ENCODE results near the gene DNASE1L2. TPM values are rescaled to one million over a fixed set of nuclear protein-coding genes. Genes with fewer than 3 reads are reported as not detected.

The DNASE1L2 gene
- total RNA-seq, 2 experiments from 2014 or later: 6.6 to 9.8 TPM

DNA sequence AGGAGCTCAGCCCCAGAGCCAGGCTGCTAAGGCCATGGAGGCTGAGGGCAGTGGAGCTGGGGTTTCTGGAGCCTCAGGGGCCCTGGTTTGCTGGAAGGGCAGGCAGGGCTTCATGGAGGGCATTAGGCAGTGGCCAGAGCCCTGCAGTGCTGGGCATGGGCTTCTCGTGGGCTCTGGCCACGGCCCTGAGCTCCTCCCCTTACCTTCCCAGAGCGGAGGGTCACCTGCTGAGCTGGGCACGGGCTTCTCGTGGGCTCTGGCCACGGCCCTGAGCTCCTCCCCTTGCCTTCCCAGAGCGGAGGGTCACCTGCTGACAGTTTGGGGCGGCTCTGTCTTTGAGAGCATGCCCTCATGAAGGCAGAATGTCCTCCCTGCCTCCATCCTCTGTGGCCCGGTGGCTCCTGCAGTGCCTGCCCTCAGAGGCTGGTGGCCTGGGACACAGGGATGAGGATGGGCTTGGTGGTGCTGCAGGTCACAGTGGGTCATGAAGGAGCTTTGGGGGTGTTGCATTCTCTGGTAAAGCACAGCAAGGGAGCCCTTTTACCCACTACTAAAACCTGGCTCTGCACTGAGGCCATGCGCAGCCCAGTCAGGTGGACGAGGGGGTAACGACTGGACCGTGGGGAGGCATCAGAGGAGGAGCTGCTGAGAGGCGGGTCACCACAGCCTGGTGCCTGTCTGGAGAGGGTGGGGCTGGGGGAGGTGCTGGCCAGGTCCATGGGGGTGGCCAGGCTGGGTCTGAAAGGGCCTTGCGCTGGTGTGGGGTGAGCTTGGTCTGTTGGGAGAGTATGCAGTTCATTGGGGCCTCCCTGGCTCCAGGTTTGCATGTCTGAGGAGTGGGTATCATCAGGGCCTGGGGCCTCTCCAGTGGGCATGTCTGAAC, 34.6 kb downstream of the DNASE1L2 start:
- peaks cover 21% of the 10 kb centered on the region for H3K4me1 ChIP-seq (ENCODE audit: insufficient read depth, low read length, poor library complexity, severe bottlenecking)
- TF ChIP-seq EZH2phosphoT487 (IDR thresholded peaks at IDR 0.05; ENCODE audit: borderline replicate concordance, low read depth, low read length): no peak
- TF ChIP-seq, protein P1, sequence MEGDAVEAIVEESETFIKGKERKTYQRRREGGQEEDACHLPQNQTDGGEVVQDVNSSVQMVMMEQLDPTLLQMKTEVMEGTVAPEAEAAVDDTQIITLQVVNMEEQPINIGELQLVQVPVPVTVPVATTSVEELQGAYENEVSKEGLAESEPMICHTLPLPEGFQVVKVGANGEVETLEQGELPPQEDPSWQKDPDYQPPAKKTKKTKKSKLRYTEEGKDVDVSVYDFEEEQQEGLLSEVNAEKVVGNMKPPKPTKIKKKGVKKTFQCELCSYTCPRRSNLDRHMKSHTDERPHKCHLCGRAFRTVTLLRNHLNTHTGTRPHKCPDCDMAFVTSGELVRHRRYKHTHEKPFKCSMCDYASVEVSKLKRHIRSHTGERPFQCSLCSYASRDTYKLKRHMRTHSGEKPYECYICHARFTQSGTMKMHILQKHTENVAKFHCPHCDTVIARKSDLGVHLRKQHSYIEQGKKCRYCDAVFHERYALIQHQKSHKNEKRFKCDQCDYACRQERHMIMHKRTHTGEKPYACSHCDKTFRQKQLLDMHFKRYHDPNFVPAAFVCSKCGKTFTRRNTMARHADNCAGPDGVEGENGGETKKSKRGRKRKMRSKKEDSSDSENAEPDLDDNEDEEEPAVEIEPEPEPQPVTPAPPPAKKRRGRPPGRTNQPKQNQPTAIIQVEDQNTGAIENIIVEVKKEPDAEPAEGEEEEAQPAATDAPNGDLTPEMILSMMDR (conservative IDR thresholded peaks at IDR 0.05; ENCODE audit: low read length): no peak
- POLR2A ChIA-PET: no interaction called here
- no peaks in the 10 kb centered on the region for H3K9me2 ChIP-seq (ENCODE audit: insufficient read depth, low read length)
- H2AFZ ChIP-seq (ENCODE audit: low read length): no peak overlapping the region
- CTCF ChIA-PET (ENCODE audit: unreplicated experiment): no interaction called here
- H3K4me3 ChIP-seq (ENCODE audit: low read depth, low read length, poor library complexity, severe bottlenecking): no peak overlapping the region
- peaks cover 27% of the 10 kb centered on the region for H3K79me2 ChIP-seq (ENCODE audit: insufficient read depth, low read depth, low read length)
- no peak for DNase-seq (ENCODE audit: low spot score)
- H3K9me3 ChIP-seq (ENCODE audit: low read length): no peaks in the 10 kb centered on the region
- peaks cover 8% of the 10 kb centered on the region for H4K20me1 ChIP-seq (ENCODE audit: insufficient read depth, low read length)
- peaks cover 14% of the 10 kb centered on the region; the same call in 1 of the 2 replicates for H3K36me3 ChIP-seq (ENCODE audit: insufficient read depth, low read length)
- H3K4me2 ChIP-seq (ENCODE audit: low read length): no peak overlapping the region
- H3K27ac ChIP-seq (ENCODE audit: low read depth, low read length, poor library complexity, severe bottlenecking): no peak overlapping the region
- BruUV-seq (replicated peaks): no TSS peak
- intact Hi-C loops (cut with micrococcal nuclease; ENCODE audit: unreplicated experiment): no loop called here

DNA sequence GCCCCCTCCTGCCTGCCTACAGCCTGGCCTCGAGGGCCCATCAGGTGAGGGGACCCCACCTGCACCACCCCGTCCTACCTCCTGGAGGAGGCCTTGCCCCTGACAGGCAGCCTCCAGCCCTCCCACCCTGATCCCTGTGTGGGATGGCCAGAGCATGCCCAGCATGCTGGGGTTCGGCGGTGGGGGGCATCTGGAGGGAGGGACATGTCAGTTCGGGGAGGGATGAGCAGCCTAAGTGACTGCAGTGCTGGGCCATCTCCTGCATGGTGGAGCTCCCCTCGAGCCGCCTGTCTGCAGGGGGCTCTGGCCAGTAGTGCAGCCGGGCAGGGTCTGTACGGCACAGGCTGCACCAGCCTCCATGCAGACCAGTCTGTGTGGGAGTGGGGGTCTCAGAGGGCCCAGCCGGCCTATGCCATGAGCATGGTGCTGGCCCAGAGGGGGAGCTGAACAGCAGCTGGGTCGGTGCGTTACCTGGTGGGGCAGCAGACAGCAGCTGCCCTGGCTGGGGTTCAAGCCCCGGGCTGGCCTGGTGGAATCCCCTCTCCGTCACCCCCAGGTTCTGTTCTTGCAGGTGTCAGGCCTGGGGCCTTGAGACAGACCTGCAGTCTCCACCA, 35.7 kb downstream of the DNASE1L2 start:
- Histone ChIP-seq H3K4me2 (ENCODE audit: low read length) (no peak overlapping the region), H3K27ac (ENCODE audit: low read depth, low read length, poor library complexity, severe bottlenecking) (no peak overlapping the region), H3K4me3 (ENCODE audit: low read depth, low read length, poor library complexity, severe bottlenecking) (no peak overlapping the region), H2AFZ (ENCODE audit: low read length) (no peak overlapping the region), H3K9me2 (ENCODE audit: insufficient read depth, low read length) (no peaks in the 10 kb centered on the region), H3K4me1 (ENCODE audit: insufficient read depth, low read length, poor library complexity, severe bottlenecking) (peaks cover 12% of the 10 kb centered on the region), H3K9me3 (ENCODE audit: low read length) (no peaks in the 10 kb centered on the region), H3K36me3 (ENCODE audit: insufficient read depth, low read length) (peaks cover 5% of the 10 kb centered on the region; the same call in 1 of the 2 replicates), H4K20me1 (ENCODE audit: insufficient read depth, low read length) (no peaks in the 10 kb centered on the region), H3K79me2 (ENCODE audit: insufficient read depth, low read depth, low read length) (peaks cover 16% of the 10 kb centered on the region)
- ChIA-PET CTCF (ENCODE audit: unreplicated experiment) (no interaction called here), POLR2A (no interaction called here)
- TF ChIP-seq, protein P1 (conservative IDR thresholded peaks at IDR 0.05; ENCODE audit: low read length): no peak
- no peak for TF ChIP-seq EZH2phosphoT487 (IDR thresholded peaks at IDR 0.05; ENCODE audit: borderline replicate concordance, low read depth, low read length)
- DNase-seq (ENCODE audit: low spot score): no peak
- intact Hi-C loops (cut with micrococcal nuclease; ENCODE audit: unreplicated experiment): no loop called here
- no TSS peak for BruUV-seq (replicated peaks)

DNA sequence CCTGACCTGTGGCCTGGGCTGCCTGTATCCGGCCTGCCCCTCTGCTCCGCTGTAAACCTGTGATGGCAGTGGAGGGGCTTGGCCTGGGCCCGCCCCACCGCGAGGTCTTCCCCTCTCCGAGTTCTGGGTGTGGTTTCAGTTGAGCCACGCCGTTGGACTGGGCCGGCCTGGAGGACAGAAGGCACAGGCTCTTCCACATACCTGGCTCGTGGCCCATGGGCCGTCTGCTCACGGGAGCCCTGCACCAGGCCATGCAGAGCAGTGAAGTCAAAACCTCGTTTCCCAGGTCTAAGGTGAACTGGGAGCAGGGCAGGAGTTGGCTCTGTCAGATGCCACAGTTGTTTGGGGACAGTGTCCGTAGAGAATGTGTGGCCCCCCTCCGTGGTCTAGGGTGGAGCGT, 37.2 kb downstream of the DNASE1L2 start:
- Histone ChIP-seq H3K27ac (ENCODE audit: low read depth, low read length, poor library complexity, severe bottlenecking) (no peak overlapping the region), H4K20me1 (ENCODE audit: insufficient read depth, low read length) (no peaks in the 10 kb centered on the region), H3K4me2 (ENCODE audit: low read length) (no peak overlapping the region), H3K4me3 (ENCODE audit: low read depth, low read length, poor library complexity, severe bottlenecking) (no peak overlapping the region), H2AFZ (ENCODE audit: low read length) (no peak overlapping the region), H3K9me2 (ENCODE audit: insufficient read depth, low read length) (no peaks in the 10 kb centered on the region), H3K4me1 (ENCODE audit: insufficient read depth, low read length, poor library complexity, severe bottlenecking) (peaks cover 12% of the 10 kb centered on the region), H3K9me3 (ENCODE audit: low read length) (no peaks in the 10 kb centered on the region), H3K79me2 (ENCODE audit: insufficient read depth, low read depth, low read length) (peaks cover 6% of the 10 kb centered on the region; the same call in 1 of the 2 replicates), H3K36me3 (ENCODE audit: insufficient read depth, low read length) (no peaks in the 10 kb centered on the region)
- TF ChIP-seq, protein P1 (conservative IDR thresholded peaks at IDR 0.05; ENCODE audit: low read length): no peak
- TF ChIP-seq EZH2phosphoT487 (IDR thresholded peaks at IDR 0.05; ENCODE audit: borderline replicate concordance, low read depth, low read length): no peak
- POLR2A ChIA-PET: no interaction called here
- intact Hi-C loops (cut with micrococcal nuclease; ENCODE audit: unreplicated experiment): no loop called here
- no peak for DNase-seq (ENCODE audit: low spot score)
- no TSS peak for BruUV-seq (replicated peaks)
- CTCF ChIA-PET (ENCODE audit: unreplicated experiment): no interaction called here

Measured in OCI-LY7 (cell line).